Psoas muscle (tissue), 8 donors: Measurements from ENCODE around the gene MYO1H. TPM values are rescaled to one million over a fixed set of nuclear protein-coding genes. Genes with fewer than 3 reads are reported as not detected.

Experiments used
- ATAC-seq, 4 donors: fragments of 200-7000 bp; cut with Tn5 transposase; one replicate each; pipeline ENCODE4 v1.9.1; 2020; ENCODE audit warnings: moderate library complexity in 3 of 4, mild to moderate bottlenecking in 2 of 4
- DNase-seq, 2 donors: peaks; one replicate each; pipeline ENCODE4 v3.0.0-alpha.2; 2020
- H3K27ac ChIP-seq: fragments of 200-600 bp; one replicate; pipeline ENCODE4 v1.8.0; 2022
- H3K27me3 ChIP-seq, 3 donors: fragments of 200-600 bp in 1 of 3; one replicate each; pipeline versions ENCODE4 v1.6.1 to v1.8.0; 2013 to 2022; ENCODE audit warnings: low read length in 2 of 3, mild to moderate bottlenecking in 2 of 3, moderate library complexity in 1 of 3; ENCODE audit not compliant: insufficient read depth in 3 of 3
- H3K36me3 ChIP-seq, 2 donors: fragments of 200-600 bp in 1 of 2; one replicate each; pipeline versions ENCODE4 v1.6.1 to v1.8.0; 2013 to 2022; ENCODE audit warnings: low read depth in 1 of 2, mild to moderate bottlenecking in 1 of 2, moderate library complexity in 1 of 2; ENCODE audit not compliant: insufficient read depth in 1 of 2
- H3K4me1 ChIP-seq: fragments of 200-600 bp; one replicate; pipeline ENCODE4 v1.8.0; 2022
- H3K4me3 ChIP-seq: fragments of 200-600 bp; one replicate; pipeline ENCODE4 v1.8.0; 2022; ENCODE audit warnings: mild to moderate bottlenecking
- H3K9me3 ChIP-seq: fragments of 200-600 bp; one replicate; pipeline ENCODE4 v1.8.0; 2022
- CTCF ChIP-seq: fragments of 200-600 bp; IDR thresholded peaks from one replicate; pipeline ENCODE4 v1.8.0; 2022; ENCODE audit warnings: antibody characterized with exemption
- WGBS, 3 donors: extraction: QIAGEN DNeasy Blood & Tissue Kit; methylation state at CpG; one replicate each; pipeline versions ENCODE4 v1.1.6 to v1.1.7; 2013; 5-methylcytosine and 5-hydroxymethylcytosine counted together
- intact Hi-C, 2 donors: fragments of 100-400 bp; cut with DNase I; formaldehyde crosslinking; loops; one replicate each; pipeline versions ENCODE4 v1.11.0 to v1.14.2; 2022
- polyA plus RNA-seq, 3 donors: library from polyadenylated mRNA; stranded (reverse); fragments of 200-250 nt; gene quantifications; one replicate each; pipeline ENCODE4 v1.2.3, GENCODE V29; 2013
- total RNA-seq, 4 donors: library from RNA; stranded (reverse); fragmentation: NEBNext Ultra II Directional in 2 of 4; extraction: Animal tissue kit (Norgen Biotek cat#: 25700) in 2 of 4; gene quantifications; one replicate each; pipeline versions ENCODE4 v1.2.1 to v1.2.4, GENCODE V29; 2021 to 2023
- donor health status: healthy with polysubstance abuse.
- donor health status: DM: no; HTN: no; CAD: no; lungs with moderate emphysema.
- donor health status: Bipolar disorder and iron deficiency.
- donor health status: healthy.
- donor health status: DM: yes; HTN: yes; CAD: no.
- donor health status: DM: no; HTN: no; CAD: no.
- donor health status: DM: no; HTN: no; CAD: no.
- donor health status: DM: yes; HTN: yes; CAD: no.

MYO1H gene
- total and polyA plus RNA-seq, 7 donors = 0.10 TPM; not detected in 6

GRCh38 chr12:109432431-109432830 lies 84.7 kb downstream of the MYO1H start:
- intact Hi-C loops = loop anchor here in 1 of 2 donors (2.0 to 10.0 kb wide), 3 partner anchors 26 to 182 kb away; partner anchors contain the start of genes KCTD10 and UBE3B
- ATAC-seq = no peak
- DNase-seq = no peak
- peaks cover 11% of the 10 kb centered on the region for H3K4me1 ChIP-seq
- no peaks in the 10 kb centered on the region for H3K27me3 ChIP-seq
- WGBS, 3 donors = 59 to 65% (median 61%) methylated on average over 6 of the region's 6 CpGs
- no peaks in the 10 kb centered on the region for H3K9me3 ChIP-seq
- H3K4me3 ChIP-seq = peak overlapping the region; percentile 4
- no peak overlapping the region for H3K27ac ChIP-seq
- TF ChIP-seq CTCF = no peak
- H3K36me3 ChIP-seq = no peaks in the 10 kb centered on the region

- no peaks in the 10 kb centered on the region for H3K27me3 ChIP-seq
- no peak overlapping the region for H3K27ac ChIP-seq
- DNase-seq (peak; percentile 84 to 90), ATAC-seq (peak; percentile 60 to 83 (median 72))
- WGBS, 3 donors = 20 to 23% (median 21%) methylated on average over 14 of the region's 14 CpGs
- no peaks in the 10 kb centered on the region for H3K36me3 ChIP-seq
- intact Hi-C loops = loop anchor here in 1 of 2 donors (2.0 to 10.0 kb wide), 3 partner anchors 26 to 182 kb away; partner anchors contain the start of genes KCTD10 and UBE3B
- H3K4me3 ChIP-seq = peak overlapping the region; percentile 4
- H3K4me1 ChIP-seq = peaks cover 11% of the 10 kb centered on the region
- peak; percentile 69 for TF ChIP-seq CTCF
- no peaks in the 10 kb centered on the region for H3K9me3 ChIP-seq
Measured at GRCh38 chr12:109432842-109433304, 85.2 kb downstream of the MYO1H start.

- Histone ChIP-seq H3K9me3 (no peaks in the 10 kb centered on the region), H3K27me3 (no peaks in the 10 kb centered on the region), H3K4me1 (peaks cover 11% of the 10 kb centered on the region), H3K36me3 (no peaks in the 10 kb centered on the region), H3K4me3 (no peak overlapping the region), H3K27ac (no peak overlapping the region)
- no peak for TF ChIP-seq CTCF
- DNase-seq (peak in 1 of 2 donors; percentile 31), ATAC-seq (peak in 3 of 4 donors; percentile 17 to 59 (median 43))
- WGBS, 3 donors = 50 to 72% (median 64%) methylated on average over 4 of the region's 4 CpGs
- intact Hi-C loops = loop anchor here in 1 of 2 donors (2.0 to 10.0 kb wide), 3 partner anchors 25 to 181 kb away; partner anchors contain the start of genes KCTD10 and UBE3B
Measured at GRCh38 chr12:109433618-109434017, 85.9 kb downstream of the MYO1H start.

GRCh38 chr12:109434582-109434981 lies 86.9 kb downstream of the MYO1H start:
- Histone ChIP-seq H3K27me3 (no peaks in the 10 kb centered on the region), H3K4me1 (peaks cover 11% of the 10 kb centered on the region), H3K27ac (no peak overlapping the region), H3K9me3 (no peaks in the 10 kb centered on the region), H3K4me3 (no peak overlapping the region), H3K36me3 (no peaks in the 10 kb centered on the region)
- no peak for ATAC-seq
- no peak for TF ChIP-seq CTCF
- no peak for DNase-seq
- WGBS, 3 donors = 75 to 84% (median 77%) methylated on average over 7 of the region's 7 CpGs
- intact Hi-C loops = loop anchor here in 1 of 2 donors (5.0 to 10.0 kb wide), 2 partner anchors 43 to 180 kb away; partner anchors contain the start of genes KCTD10 and UBE3B
